ENCODE measurements around the gene RABEPK.

Gene RABEPK

DNA sequence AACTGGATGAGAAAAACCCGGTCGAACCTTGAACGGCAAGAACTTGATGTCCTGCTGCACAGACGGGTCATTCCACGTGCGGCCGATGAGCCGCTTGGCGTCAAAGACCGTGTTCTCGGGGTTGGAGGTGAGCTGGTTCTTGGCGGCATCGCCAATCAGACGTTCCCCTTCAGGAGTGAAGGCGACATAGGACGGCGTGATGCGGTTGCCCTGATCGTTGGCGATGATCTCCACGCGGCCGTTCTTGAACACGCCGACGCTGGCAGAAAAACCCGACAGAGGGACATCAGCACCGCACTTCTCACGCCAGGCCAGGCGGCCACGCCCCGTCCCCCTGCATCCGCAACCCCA, 40.3 kb downstream of the RABEPK start:
- H3K36me3 ChIP-seq: peaks cover 36 to 41% (median 41%) of the 10 kb centered on the region in 3 donors
- H3K9me3 ChIP-seq: no peaks in the 10 kb centered on the region
- DNase-seq: no peak
- H3K4me3 ChIP-seq: peak overlapping the region; percentile 90 to 94
- peaks cover 0 to 60% (median 43%) of the 10 kb centered on the region in 4 donors for H3K4me1 ChIP-seq
- intact Hi-C loops (cut with DNase I; ENCODE audit: low total_unique reads): no loop called here
- H3K27ac ChIP-seq: peak overlapping the region; percentile 95 to 96
- no peak for TF ChIP-seq CTCF (IDR thresholded peaks at IDR 0.05)
- no peaks in the 10 kb centered on the region for H3K27me3 ChIP-seq

DNA sequence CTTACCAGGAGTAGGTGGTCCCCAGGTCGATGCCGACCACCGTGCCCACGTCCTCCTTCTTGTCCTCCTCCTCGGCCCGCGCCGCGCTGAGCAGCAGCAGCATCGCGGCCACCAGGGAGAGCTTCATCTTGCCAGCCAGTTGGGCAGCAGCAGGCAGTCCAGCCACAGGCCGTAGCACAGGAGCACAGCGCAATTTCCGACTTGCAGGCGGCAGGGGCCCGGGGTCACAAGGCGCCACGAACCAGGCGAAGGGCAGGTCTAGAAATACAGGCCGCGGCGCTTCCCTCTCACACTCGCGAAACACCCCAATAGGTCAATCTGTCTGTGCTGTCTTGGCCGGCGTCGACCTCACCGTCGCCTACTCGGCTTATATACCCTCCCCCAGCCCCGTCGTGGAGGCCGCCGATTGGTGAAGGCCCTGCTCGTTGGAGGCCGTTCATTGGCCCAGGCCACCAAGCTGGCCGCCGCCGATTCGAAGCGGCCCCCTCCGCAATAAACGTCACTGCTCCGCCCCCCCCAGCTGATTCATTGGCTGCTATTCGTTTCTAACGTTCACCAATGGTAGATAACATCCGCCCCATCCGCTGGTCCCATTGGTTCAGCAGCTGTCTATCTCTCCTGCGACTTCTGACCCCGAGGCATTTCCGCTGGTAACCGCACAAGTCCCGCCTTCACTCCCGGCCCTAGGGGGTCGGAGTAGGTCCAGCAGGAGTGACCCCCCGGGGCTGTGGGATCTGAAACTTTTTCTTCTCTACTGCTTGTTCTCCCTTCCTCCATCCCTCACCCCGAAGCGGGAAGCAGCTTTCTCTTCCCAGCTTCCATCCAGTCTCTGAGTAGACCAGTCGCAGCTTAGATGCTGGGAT, 40.9 kb downstream of the RABEPK start, which contains the start of gene HSPA5:
Gene HSPA5 (minus strand): TSS at position 344 of the 863 bp plus-strand sequence. CDS start 217 bp downstream, at position 127.
- TF ChIP-seq CTCF (IDR thresholded peaks at IDR 0.05): peak; percentile 10 to 19
- peak; percentile 100 for DNase-seq
- Histone ChIP-seq H3K9me3 (no peaks in the 10 kb centered on the region), H3K36me3 (peaks cover 35% of the 10 kb centered on the region in 3 donors), H3K4me3 (peak within 1 kb of the TSS; percentile 90 to 94), H3K27me3 (no peaks in the 10 kb centered on the region), H3K27ac (peak within 1 kb of the TSS; percentile 95 to 96), H3K4me1 (peaks cover 0 to 54% (median 39%) of the 10 kb centered on the region in 4 donors)
- intact Hi-C loops (cut with DNase I; ENCODE audit: low total_unique reads): loop anchor here (1.0 kb wide), 1 partner anchor 41 kb away; the partner anchor contains the start of gene RABEPK

GRCh38 chr9:125241863-125242739, 41.8 kb downstream of the RABEPK start:
- Histone ChIP-seq H3K27ac (peak overlapping the region; percentile 88 to 95), H3K4me3 (peak overlapping the region; percentile 90 to 94), H3K36me3 (peaks cover 26% of the 10 kb centered on the region in 3 donors), H3K4me1 (peaks cover 0 to 45% (median 34%) of the 10 kb centered on the region in 4 donors), H3K27me3 (no peaks in the 10 kb centered on the region), H3K9me3 (no peaks in the 10 kb centered on the region)
- TF ChIP-seq CTCF (IDR thresholded peaks at IDR 0.05): no peak
- intact Hi-C loops (cut with DNase I; ENCODE audit: low total_unique reads): loop anchor here (1.0 kb wide), 1 partner anchor 42 kb away; the partner anchor contains the start of gene RABEPK
- peak in 1 of 2 donors; percentile 29 for DNase-seq

DNA sequence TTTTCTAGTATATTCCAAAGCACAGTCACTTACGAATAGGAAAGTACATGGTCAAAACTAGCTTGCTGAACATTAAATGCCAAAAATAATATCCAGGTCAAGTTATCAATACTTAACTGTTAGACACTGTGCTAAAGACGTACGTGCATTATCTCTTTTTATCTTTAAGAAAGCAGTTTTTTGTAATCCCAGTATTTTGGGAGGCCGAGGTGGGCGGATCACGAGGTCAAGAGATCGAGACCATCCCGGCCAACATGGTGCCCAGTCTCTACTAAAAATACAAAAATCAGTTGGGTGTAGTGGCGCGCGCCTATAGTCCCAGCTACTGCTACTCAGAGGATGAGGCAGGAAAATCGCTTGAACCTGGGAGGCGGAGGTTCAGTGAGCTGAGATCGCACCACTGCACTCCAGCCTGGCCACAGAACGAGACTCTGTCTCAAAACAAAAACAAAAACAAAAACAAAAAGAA, 43.5 kb downstream of the RABEPK start:
- peaks cover 9% of the 10 kb centered on the region in 3 donors for H3K36me3 ChIP-seq
- no peak for DNase-seq
- peaks cover 0 to 28% (median 20%) of the 10 kb centered on the region in 4 donors for H3K4me1 ChIP-seq
- intact Hi-C loops (cut with DNase I; ENCODE audit: low total_unique reads): no loop called here
- no peaks in the 10 kb centered on the region for H3K27me3 ChIP-seq
- H3K27ac ChIP-seq: no peak overlapping the region
- no peak overlapping the region for H3K4me3 ChIP-seq
- TF ChIP-seq CTCF (IDR thresholded peaks at IDR 0.05): no peak
- H3K9me3 ChIP-seq: no peaks in the 10 kb centered on the region

- Histone ChIP-seq H3K27ac (no peak overlapping the region), H3K36me3 (no peaks in the 10 kb centered on the region), H3K4me3 (no peak overlapping the region), H3K4me1 (peaks cover 0 to 13% (median 7%) of the 10 kb centered on the region in 4 donors), H3K27me3 (no peaks in the 10 kb centered on the region), H3K9me3 (no peaks in the 10 kb centered on the region)
- DNase-seq: no peak
- intact Hi-C loops (cut with DNase I; ENCODE audit: low total_unique reads): no loop called here
- no peak for TF ChIP-seq CTCF (IDR thresholded peaks at IDR 0.05)
These were observed 45.9 kb downstream of the RABEPK start for GRCh38 chr9:125246261-125246667.
